SKM-1 treated with dmso at 0.1 percent for 144 hours (cell line): ENCODE results near the gene SMG7.

Experiments
- DNase-seq: peaks from one replicate; lab custom pipeline; 2025; ENCODE audit not compliant: unreplicated experiment; lab: John Stamatoyannopoulos, UW

Gene SMG7

DNA sequence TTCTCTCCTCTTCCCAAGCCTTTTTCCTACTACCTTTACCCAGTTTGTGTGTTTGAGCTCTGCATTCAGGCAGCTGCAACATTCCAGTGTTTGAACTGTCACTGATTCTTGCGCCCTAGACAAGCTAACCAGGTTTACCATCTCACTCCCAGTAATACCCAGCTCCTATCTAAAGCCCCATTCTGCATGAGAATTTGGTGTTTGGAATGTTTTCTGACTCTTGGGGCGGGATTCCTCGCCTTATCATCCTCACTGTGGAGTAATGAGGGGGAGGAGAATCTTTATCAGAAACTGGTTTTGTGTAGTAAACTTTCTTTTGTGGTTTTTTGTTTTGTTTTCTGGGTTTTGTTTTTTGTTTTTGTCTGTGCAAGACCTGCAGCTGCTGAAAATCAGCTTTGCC lies 81.5 kb downstream of the SMG7 start:
- no peak for DNase-seq

DNA sequence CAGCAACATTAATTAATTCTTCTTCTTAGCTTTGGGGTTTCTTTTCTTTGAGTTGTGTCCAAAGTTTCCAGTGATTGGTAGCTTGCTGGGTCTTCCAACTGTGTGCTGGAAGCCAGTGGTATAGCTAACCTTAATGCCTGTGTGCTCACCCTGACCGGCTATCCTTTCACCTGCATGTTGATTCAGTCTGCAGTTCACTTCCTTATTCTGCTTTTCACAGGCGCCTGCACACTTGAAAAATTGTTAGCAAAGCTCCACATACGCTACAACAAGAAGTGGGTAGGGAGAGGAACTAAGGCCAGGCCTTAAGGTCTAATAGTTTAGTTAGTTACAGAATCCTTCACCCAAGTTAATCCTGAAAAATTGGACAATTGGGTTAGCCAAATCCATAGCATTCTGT lies 82.3 kb downstream of the SMG7 start:
- DNase-seq, result peak; percentile 25

DNA sequence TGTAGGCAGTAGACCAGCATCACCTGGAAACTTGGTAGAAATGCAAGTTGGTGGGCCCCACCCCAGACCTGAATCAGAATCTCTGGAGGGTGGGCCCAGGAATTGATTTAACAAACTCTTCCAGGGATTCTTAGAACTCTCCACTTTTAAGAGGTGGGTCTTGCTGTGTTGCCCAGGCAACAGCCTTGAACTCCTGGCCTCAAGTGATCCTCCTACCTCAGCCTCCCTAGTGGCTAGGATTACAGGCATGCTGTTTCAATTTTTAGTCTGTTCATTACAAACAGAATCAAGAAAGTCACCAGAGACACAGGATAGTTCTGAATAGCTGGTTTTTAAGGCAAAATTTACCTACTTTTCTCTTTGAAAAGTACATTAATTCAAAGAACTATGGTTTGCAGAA lies 86.8 kb downstream of the SMG7 start:
- DNase-seq, result no peak

DNA sequence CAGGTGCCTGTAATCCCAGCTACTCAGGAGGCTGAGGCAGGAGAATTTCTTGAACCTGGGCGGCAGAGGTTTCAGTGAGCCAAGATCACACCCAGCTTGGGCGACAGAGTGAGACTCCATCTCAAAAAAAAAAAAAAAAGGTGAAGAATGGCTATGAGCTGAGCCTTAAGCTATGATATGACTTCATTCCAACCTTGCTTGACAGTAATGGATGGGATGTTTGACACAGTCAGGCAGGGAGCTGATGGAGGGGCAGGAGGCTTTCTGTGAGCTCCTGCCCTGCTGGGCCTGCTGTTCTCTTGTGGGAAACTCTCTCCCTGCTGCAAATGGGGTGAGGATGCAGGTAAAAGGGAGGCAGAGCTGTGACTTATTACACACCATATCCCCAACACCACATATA lies 90.4 kb downstream of the SMG7 start:
- DNase-seq, result no peak

DNA sequence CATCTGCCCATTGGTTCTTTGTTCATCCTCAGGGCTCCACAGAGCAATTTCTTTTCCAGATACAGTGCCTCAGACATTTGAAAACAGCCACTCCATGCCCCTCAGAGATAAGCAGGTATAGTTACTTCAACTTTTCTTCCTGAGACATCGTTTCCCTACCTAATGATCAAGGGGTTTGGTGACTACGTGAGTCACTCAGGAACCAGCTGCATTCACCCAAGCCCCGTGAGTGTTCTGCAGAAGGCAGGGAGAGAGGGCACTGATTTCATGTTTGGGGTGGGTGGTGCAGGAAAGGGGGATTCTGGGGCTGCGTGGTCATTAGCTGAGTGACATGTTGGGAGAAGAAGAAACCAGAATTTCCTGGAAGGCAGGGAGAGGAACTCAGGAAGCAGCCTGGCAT lies 93.0 kb downstream of the SMG7 start:
- no peak for DNase-seq

DNA sequence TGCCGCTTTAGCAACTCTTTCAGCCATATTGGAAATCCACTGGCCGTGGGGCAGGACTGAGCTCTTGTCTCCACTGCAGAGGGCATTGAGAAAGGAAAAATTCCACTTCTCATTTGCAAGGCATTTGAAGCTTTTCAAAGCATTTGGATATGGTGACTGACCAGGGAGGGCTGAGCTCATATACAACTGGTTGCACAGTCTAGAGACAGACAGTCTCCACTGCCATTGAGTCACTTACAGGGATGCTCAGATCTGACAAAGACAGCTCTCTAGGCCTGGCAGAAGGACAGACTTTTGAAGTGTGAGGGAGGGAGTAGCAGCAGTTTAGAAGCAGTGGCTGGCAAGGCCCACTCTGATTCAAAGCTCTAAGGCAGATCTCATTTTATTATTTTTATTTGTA lies 93.7 kb downstream of the SMG7 start:
- no peak for DNase-seq

DNA sequence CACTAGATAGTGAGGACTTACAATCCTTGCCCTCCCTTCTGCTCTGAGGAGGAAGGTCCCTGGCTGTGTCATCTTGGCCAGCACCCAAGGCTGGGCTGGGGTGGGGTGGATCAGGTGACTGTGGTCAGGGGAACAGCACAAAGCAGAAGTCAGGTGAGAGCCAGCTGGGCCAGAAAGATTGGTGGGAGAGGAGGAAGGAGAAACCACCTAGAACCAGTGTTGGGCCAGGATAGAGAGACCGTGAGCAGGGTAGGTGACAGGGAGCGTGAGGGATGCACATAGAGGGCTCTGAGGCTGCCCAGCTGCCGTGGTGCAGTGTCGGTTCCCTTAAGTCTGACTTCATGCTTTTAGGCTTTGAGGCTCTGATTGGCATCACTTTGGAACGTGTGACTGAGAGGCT lies 95.3 kb downstream of the SMG7 start:
- peak; percentile 79 for DNase-seq

DNA sequence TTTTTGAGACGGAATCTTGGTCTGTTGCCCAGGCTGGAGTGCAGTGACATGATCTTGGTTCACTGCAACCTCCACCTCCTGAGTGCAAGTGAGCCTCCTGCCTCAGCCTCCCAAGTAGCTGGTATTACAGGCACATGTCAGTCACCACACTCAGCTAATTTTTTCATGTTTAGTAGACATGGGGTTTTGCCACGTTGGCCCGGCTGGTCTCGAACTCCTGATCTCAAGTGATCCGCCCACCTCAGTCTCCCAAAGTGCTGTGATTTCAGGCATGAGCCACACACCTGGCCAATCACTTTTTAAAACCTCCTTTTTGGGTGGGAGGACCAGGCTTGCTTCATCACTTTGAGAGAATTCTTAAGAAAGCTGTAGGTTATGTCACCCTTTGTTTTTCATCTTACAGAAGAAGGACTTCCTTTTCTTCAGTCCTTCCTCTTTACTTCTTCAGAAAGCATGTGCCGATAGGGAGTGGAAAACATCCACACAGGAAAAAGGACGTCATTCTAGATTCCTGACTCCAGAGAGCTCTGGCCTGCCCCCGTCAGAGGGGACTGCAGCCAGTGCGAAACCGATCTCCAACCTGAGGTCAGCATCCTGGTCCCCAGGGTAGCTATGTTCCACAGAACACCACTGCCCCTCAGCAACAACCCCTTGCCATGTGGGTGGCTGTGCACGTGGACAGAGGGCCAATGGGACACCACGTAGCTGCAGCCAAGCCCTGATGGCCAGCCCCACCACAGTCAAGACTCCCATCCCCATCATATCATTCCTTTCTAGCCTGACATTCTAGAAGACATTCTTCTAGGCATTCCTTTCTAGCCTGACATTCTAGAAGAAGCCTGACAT lies 96.1 kb downstream of the SMG7 start:
- DNase-seq, result peak; percentile 89

DNA sequence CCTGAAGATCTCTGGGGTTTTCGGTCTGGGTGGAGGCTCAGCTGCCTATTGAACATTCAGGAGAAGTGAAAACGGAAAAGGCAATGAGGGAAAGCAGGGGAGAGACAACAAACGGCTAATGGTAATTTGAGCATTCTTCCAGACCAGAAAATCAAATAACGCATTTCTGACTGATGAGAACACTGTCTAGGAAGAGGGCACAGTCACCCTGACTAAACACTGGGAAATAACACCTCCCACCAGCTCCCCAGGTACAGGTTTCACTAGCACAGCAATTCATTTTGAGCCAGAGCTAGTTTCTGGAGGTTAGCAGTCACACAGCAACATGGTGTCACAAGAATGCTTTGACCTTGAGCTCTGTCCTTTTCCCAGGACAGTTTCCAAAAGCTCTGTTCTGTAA lies 96.8 kb downstream of the SMG7 start:
- DNase-seq, result no peak

DNA sequence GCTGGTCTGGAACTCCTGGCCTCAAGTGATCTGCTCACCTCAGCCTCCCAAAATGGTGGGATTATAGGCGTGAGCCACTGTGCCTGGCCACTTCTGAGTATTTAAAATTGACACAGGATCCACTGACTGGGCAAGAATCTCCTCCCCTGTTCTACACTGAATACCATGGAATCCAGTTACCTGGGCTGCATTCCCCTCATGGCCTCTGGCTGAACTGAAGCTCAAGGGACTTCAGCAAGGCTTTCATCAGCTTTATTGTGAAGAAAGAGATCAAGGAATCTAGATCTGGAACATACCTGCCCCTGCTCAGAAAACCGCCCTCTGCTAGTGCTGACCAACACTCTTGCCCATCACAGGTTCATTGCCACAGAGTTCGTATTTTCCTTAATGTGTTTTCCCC lies 97.5 kb downstream of the SMG7 start:
- DNase-seq, result no peak

DNA sequence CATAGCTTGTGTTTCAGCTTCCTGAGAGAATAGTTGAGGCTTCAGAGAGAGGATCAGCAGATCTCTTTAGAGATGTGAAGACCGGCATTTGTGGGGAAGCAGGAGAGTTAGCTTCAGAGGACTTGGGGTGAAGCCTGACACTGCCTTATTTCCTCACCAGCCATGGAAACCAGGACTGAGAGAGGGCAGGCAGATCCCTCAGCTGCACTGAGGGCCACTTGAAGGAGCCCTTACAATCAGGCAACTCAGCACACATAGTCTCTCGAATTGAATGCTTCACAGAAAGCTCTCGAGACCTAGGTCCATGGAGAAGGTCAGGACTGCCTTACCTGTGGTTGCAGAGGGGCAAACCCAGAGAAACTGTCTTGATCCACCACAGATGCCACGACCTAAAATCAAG lies 98.2 kb downstream of the SMG7 start:
- no peak for DNase-seq

DNA sequence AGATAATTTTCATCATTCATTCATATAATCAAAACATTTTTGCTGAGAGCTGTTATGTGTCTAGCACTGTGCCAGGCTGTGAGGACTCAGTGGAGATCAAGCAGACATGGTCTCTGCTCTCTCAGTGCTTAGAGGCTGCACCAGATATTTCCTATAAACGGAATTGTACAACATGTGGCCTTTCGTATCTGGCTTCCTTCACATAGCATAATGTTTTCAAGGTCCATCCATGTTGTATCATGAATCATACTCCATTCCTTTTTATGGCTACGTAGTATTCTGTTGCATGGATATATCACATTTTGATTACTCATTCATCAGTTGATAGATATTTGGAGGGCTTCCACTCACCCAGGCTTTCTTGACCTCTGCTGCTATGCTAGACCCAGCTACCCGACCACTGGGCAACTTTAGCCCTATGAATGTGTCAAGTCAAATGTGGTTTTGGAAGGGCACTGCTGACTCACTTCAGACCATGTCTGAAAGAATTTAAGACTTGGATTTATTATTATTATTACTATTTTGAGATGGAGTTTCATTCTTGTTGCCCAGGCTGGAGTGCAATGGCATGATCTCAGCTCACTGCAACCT lies 99.5 kb downstream of the SMG7 start:
- DNase-seq, result no peak

DNA sequence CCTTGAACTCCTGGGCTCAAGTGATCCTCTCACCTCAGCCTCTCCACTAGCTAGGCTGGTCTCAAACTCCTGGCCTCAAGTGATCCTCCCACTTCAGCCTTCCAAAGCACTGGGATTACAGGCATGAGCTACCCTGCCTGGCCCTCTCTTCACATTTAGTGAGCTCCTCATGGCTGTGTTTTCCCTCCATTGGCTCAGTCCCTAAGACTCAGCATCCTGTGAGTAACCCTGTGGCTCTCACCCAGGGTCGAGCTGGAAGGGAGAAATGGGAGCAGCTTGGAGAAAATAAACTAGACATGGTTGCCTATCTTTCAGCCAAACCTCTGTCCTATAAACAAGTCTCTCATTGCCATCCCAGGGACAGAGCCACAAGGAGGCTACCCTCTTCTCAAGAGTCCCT lies 100.4 kb downstream of the SMG7 start:
- DNase-seq, result no peak

DNA sequence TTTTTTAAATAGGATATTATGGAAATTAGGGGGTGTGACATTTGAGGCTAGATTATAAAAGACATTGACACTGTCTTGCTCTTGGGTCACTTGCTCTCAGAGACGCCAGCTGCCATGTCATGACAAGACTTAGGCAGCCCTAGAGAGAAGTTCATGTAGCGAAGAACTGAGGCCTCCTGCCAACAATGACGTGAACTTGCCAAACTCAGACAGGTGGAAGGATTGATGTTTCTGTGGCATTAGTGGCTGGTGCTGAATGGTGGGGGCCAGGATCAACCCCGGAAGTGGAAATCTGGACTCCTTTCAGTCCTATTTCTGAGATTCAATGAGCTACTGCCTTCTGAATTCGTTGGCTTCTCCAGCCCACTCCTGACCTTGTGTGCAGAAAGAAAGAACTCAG lies 103.3 kb downstream of the SMG7 start:
- no peak for DNase-seq

DNA sequence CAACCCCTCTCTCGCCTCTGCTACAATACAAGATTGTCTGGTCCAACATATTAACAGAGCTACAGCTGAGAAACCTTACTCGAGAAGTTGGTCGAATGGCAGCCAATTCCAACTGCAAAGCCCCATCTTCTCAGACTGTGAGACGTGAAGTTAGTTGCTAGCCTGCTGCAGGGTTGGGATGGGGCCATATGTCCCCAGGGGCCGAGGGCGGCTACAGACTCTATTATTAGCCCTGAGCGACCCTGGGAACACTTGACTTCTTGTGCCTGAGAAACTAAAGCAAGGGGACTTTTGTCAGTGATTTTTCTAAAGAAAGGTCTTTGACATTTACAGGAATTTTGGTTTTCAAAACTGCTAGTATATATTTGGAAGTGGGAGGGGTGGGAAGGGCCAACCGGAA lies 104.2 kb downstream of the SMG7 start:
- DNase-seq, result no peak

DNA sequence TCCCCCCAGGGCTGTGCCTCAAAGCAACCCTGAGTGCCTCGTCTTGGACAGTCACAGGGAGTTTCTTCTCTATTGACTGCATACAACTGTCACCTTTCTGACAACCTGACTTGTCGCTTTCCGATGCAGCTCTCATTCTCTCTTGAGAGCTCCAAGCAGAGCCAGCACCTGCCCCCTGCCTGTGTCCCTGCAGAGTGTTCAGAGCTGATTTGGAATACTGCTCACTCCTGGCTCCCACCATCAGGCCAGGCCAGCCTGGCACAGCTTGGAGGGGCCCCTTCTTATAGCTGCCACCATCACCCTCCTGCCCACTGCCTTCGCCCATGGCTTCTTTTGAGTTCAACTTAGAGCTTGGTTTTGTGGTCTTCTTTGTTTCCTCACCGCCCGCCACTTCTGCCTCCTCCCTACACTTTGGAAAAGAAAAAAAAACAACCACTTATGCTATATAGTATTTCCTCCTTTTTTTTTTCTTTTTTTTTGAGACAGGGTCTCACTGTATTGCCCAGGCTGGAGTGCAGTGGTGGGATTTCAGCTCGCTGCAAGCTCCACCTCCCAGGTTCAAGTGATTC lies 105.7 kb downstream of the SMG7 start:
- peak; percentile 45 for DNase-seq

DNA sequence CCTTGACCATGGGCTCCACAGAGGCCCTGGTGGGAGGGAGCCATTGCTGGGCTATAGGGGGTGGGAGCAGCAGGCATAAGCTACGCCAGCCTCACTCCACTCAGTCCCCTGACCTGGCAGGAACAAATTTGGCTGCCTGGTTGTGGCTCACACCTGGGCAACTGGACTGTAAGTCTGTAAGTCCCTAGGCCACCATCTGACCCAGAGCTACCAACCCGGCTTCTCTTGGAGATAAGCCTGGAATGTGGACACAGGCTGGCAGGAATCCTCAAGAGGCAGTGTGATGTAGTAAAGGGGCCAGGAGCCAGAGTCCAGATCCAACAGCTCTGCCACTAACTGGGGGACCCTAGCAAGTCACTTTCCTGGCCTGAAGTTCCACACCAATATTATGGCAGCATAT lies 106.6 kb downstream of the SMG7 start:
- no peak for DNase-seq

DNA sequence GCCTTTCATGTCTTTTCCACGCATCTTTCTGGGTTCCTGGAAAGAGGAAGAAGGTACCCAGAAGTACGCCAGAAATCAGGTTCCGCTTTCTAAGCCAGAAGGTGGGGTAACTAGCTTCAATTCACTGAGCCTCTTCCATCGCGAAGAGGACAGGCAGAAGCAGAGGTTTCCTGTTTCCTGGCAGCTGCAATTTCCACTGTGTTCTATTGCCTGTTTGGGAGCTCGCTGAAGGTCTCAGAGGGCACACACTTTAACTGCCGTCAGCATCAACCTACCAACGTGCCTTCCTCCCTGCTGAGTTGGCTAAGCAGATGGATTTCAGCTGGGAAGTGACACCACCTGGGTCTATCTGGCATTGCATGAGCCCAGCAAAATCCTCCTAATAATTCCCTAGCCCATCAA lies 108.0 kb downstream of the SMG7 start:
- peak; percentile 100 for DNase-seq

DNA sequence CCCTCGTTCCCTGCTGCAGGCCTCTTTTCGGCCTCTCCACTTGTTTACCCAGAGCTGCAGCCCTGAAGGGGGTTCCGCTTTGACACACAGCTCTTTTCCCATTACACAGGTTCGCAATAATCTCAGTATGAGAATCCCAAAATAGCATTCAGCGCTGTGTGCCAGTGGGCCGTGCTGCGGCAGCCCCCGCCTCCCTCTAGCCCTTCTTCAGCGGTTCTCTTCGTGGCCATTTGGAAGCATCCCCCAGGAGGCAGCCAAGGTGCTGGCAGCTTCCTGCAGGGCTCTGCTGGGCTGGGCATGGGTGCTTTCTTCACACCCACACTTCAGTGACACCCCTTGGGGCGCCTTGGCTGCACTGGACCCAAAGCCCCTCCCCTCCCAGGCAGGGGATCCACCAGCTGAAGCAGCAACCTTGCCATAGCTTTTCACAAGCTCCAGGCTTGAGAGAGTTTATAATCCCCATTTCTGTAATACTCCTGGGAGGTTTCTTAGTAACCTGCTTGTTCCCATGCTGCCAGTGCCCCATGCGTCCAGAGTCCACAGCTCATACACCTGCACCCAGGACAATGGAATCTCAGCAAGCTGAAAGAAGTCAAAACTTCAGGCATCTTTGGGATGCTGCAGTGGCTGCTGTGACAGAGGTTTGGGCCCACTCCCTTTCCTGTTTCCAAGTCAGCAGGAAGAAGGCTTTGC lies 109.9 kb downstream of the SMG7 start:
- DNase-seq, result no peak

DNA sequence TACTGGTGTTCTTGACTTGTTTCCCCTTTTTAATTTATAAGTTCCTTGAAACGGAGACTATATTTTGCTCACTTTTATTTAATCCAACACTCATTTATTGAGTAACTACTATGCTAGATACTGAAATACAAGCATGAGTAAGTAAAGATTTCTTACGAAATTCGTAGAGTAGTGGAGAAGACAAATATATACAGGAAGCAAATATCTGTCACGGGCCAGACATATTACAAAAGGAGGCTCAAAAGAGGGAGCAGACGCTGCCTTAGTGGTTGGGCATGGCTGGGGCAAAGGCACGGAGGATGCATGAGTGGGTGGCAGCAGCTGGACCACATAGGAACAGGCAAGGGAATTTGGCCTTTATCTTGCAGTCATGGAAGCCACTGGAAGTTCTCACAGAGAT lies 111.2 kb downstream of the SMG7 start:
- peak; percentile 89 for DNase-seq

DNA sequence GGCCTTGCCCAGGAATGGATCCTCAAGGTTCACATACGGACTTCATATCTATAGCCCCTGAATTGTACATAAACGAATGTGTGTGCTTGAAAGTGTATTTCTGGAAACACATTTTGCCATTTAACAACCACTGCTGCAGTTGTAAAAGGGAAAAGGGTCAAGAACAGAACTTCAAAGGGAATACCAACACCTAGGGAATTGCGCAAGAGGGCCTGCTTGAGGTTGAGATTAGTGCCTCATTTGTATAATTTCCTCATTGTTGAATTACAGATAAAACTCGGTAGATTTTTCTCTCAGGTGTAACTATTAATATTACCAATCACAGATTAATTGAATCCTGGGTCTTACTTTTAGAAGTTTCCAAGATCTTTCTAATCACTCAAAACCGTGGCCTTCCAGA lies 111.8 kb downstream of the SMG7 start:
- DNase-seq, result no peak

DNA sequence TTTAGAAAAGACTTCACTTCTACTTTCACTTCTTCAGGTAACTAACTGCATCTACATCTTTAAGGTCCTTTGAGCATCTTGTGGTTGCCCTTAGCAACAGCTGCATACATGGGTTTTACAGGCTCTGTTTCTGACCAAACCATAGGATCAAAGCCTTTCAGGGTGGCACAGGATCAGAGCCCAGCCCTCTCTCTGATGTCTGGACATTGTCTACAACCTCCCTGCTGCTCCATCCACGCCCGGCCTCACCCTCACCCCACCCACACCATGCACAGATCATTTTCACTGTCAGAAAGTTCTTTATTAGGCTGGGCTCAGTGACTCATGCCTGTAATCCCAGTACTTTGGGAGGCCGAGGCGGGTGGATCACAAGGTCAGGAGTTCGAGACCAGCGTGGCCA lies 112.7 kb downstream of the SMG7 start:
- DNase-seq, result no peak
